Erythroblast (primary cell): ENCODE data around the gene PWWP2B.

Experiments
- GATA1 ChIP-seq: IDR thresholded peaks from 2 replicates; pipeline ENCODE4 v1.6.1; 2011; ENCODE audit warnings: low read depth, mild to moderate bottlenecking, control low read depth, low read length, moderate library complexity
- POLR2A ChIP-seq: IDR thresholded peaks from 2 replicates; pipeline ENCODE4 v1.6.1; 2011; ENCODE audit warnings: mild to moderate bottlenecking, low read length

DNA sequence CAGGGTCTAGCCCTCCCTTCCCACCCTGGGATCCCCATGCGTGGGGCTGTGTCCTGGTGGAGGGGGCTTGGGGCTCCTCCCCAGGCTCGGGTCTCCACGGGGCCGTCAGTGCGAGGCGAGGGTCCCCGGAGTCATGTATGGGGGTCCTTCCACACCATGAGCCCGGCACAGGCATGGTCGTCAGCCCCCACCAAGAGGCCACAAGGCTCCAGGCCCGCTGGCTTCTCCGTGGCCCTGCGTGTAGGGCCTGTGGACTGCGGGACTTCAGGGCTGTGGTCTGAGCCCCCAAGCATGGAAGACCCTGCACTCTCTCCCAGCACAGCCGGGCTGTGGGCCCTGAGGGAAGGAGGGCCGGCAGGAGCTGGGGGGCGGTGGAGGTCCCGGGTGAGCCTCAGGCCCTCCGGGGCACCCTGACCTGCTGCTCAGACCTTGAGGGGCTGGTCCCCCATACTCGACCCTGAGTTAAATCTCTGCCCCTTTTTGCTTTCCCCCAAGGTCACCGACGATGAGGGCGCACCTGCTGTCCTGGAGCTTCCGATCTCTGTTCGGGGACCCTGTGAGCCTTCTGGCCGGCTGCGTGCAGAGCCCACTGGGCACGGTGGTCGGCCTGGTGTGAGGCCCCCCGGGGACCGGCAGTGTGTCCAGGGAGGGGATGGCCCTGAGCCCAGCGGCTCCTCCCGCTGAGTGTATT lies 19.7 kb downstream of the PWWP2B start:
- TF ChIP-seq POLR2A = no peak
- TF ChIP-seq GATA1 = no peak
